Stimulated activated CD8-positive, alpha-beta memory T cell treated with anti-CD3 and anti-CD28 coated beads, Interleukin-7, amount 100 ng/mL, for 24 hours (primary cell): ENCODE data around the gene PAX2.

Source experiments
- DNase-seq: peaks from one replicate; pipeline ENCODE4 v3.0.0-alpha.2; 2020; ENCODE audit warnings: low read depth

The PAX2 gene

DNA sequence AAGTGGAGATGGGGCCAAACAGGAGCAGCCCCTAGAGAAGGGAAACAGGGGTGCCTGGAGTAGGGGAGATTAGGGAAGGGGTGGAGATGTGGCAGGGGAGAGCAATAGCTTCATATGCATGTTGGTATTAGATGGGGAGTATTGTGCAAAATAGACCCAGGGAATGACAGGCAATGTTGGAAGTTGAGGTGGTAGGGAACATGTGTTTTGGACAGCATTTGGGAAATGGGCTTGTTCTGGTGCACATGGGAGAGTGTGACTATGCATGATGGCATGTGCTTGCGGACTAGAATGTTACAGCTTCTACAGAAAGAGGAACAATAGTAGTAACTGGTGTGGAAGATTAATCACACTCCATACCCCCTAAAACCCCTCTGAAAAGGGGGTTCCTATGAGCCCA lies 10.4 kb downstream of the PAX2 start:
- no peak for DNase-seq

GRCh38 chr10:100759331-100759730 lies 13.9 kb downstream of the PAX2 start:
- no peak for DNase-seq

DNA sequence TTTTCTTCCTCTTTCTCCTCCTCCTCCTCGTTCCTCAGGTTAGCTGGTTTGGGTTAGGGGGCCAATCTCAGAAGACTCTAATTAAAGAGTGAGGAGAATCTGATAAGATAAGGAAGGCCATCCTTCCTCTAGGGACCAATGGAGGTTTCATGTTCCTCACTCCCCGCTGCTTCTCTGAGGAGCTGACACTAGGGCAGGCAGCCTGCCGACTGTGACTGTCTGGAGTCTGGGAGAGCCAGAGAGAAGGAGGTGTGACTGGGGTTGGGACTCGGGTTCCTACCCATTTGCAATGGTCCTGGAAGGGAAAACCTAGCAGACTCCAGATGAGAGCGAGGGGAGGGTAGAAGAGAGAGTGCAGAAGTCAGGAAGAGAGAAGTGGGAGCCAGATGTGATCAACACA lies 15.3 kb downstream of the PAX2 start:
- no peak for DNase-seq

- DNase-seq, result no peak
Observed at GRCh38 chr10:100761191-100761590, 15.8 kb downstream of the PAX2 start.

DNA sequence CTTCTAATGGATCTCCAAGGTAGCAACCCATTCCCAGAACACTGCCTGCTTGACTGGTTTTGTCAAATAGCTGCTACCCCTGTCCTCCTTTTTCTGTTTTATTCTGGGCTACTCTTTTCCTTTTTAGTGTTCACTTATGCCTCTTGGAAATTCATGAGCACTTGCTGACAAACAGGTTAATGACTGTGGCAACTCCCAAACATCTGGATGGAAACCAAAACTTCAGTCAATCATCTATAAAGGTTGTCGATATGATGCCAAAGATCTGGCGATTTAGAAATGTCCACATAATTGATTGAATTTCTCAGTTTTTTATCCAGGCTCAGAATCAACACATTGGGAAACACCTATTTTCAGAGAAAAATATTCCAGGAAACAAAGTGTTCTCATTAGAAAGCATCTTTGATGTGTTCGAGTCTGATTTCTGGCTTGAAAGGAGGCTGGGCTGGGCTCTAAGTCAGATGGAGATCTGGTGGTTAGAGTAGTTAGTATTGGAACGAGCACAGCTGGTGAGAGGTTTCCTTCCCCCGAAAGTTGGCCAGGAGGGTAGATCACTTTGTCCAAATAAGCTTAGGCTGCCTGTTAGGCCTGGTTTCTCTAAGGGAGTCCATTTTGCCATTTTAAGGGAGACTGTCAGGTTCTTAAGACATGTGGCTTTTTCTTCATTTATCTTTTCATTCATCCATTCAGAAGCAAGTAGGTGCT lies 17.8 kb downstream of the PAX2 start:
- DNase-seq, result no peak

GRCh38 chr10:100766693-100767421 lies 21.5 kb downstream of the PAX2 start:
- no peak for DNase-seq

DNA sequence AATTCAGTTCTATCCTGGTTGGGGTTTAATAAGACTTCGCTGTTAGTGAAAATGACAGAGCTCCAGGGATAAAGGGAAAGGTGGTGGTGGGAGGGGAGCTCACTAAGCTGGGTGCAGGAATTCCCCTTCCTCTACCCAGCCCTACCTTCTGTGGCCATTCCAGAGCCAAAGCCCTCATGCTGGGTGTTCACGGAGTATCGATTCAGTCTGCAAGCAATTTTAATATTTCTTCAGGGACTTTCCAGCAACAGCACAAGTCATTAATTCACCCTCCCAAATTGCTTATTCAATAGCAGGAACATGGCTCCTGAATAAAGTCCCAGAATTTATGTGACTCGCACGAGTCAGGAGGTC lies 22.0 kb downstream of the PAX2 start:
- no peak for DNase-seq

- DNase-seq, result no peak
Observed at GRCh38 chr10:100769481-100769880, 24.1 kb downstream of the PAX2 start.

- DNase-seq, result no peak
Observed at GRCh38 chr10:100773646-100774045, 28.3 kb downstream of the PAX2 start.

- DNase-seq, result no peak
Observed at GRCh38 chr10:100774223-100774622, 28.8 kb downstream of the PAX2 start.

DNA sequence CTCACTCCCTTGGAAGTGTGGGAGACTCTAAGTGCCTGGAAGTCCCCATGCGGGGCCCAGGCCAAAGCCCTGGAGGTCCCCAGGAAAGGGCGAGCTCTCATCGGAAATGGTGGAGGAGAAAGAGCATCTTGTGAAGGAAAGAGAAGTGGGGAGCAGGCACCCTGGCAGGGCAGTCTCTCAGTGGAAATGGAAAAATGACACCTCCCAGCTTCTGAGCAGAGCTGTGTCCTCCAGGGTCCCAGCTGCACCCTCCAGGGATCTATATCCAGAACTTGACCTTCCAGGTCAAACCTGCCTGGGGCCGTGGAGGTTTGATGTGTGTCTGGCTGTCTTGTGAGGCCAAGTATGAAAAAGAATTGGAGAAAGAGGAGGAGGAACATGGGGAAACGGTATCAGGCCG lies 29.5 kb downstream of the PAX2 start:
- DNase-seq, result no peak

DNA sequence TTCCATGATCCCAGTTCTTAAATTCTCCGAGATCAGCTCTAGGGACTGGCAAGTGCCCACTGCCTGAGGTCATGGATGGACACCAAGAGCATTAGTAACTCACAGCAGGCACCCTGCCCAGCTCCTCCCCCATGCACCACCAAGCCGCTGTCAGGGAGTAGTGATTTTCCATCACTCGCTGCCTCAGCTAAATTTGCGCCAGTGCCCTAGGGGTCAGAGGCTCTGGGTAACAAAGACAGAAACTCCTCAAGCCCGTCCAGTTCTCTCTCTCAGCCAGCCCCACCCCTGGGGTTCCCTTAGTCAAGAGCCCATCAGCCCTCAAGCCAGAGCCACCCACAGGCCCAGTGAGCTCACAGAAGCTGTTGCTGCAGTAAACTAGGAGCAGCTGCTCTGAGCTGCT lies 30.0 kb downstream of the PAX2 start:
- no peak for DNase-seq

DNA sequence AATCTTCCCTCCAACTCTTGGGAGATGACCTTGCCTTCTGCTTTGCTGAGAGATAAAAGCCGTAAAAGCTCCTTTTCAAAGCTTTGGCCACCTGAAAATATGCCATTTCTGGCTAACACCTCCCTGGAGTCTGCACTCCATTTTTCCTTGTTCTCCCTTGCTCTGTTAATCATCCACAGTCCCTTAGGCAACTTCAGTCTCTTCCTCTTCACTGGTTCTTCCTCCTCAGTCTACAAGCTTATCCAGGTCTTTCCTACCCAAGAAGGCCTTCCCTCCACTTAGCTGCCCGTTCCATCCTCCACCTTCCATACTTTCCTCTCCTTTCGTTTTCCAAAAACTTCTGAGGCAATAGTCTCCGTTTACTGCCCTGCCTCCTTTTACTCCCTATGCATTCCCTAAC lies 30.5 kb downstream of the PAX2 start:
- DNase-seq, result no peak

GRCh38 chr10:100776671-100777070 lies 31.3 kb downstream of the PAX2 start:
- DNase-seq, result no peak

GRCh38 chr10:100779329-100779728 lies 33.9 kb downstream of the PAX2 start:
- no peak for DNase-seq

- DNase-seq, result no peak
Observed at GRCh38 chr10:100780324-100780723, 34.9 kb downstream of the PAX2 start.

DNA sequence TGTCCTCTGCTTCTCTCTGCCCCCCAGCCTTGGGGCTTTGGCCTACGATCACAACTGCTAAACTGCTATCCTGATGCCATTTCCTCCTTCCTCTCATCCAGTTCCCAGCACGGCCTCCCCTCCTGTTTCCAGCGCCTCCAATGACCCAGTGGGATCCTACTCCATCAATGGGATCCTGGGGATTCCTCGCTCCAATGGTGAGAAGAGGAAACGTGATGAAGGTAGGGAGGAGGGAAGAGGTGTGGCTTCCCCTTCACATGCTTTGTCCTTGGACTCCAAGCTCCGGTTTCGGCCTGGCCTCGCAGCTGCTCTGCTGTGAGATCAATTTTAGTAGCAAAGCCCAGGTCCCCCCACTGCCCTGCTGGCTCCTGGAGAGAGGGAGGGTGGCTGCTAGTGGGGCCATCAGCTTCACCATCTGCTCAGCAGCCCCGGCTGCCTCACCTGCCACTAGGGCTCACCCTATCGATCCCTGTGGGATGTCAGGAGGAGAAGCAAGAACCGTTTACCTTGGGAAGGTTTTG lies 35.8 kb downstream of the PAX2 start:
- no peak for DNase-seq

DNA sequence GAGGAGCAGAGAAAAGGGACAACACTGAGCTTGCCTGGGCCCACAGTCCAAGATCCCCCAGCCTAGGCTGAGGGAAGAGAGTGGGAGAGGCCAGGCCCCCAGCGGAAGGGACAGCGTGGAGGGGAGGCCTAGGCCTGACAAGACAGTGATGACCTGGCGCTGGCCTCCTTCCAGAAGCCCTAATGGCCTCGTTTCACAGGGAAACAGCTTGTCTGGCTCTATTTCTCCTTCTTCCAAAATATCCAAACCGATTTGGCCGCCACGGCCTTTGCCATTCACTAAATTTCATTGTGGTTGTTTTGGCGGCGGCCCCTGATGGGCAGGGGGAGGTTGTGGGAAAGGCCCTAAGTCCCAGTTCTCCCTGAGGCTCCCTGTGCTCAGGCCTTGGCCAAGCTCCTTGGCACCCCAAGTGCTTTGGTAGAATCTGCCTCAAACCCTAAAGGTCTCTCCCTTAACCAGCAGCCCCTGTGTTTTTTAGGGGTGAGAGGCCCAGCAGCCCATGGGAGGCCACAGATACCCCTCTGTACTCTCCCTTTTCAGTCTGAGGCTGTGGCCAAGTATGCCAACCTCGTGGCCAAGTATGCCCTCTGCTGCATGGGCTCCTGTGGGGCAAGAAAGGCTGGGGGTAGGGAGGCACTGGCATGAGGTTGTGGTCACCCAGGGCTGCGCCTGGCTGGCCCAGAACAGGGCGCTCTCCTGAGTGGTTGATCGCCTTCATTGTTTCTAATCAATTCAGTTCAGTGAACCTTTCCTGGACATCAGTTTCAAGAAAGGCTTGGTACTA lies 37.3 kb downstream of the PAX2 start:
- DNase-seq, result no peak

DNA sequence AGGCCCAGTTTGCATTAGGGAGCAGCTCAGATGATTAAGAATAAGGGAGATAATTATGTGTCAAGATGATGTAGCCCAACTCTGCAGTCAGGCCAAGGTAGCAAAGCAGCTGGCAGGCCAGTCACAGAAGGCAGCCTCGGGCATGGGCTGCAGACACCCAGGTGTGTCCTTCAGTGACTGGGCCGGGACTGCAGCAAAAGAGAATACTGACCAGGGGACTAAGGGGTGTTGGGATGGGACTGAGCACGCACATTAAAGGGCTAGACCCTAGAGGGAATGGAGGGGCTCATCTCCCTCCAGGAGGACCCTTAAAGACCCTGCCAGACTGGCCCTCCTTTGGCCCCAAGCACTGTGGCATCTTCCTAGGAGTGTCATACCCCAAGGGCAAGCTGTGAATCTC lies 38.7 kb downstream of the PAX2 start:
- DNase-seq, result no peak

- DNase-seq, result no peak
Observed at GRCh38 chr10:100786591-100786990, 41.2 kb downstream of the PAX2 start.

DNA sequence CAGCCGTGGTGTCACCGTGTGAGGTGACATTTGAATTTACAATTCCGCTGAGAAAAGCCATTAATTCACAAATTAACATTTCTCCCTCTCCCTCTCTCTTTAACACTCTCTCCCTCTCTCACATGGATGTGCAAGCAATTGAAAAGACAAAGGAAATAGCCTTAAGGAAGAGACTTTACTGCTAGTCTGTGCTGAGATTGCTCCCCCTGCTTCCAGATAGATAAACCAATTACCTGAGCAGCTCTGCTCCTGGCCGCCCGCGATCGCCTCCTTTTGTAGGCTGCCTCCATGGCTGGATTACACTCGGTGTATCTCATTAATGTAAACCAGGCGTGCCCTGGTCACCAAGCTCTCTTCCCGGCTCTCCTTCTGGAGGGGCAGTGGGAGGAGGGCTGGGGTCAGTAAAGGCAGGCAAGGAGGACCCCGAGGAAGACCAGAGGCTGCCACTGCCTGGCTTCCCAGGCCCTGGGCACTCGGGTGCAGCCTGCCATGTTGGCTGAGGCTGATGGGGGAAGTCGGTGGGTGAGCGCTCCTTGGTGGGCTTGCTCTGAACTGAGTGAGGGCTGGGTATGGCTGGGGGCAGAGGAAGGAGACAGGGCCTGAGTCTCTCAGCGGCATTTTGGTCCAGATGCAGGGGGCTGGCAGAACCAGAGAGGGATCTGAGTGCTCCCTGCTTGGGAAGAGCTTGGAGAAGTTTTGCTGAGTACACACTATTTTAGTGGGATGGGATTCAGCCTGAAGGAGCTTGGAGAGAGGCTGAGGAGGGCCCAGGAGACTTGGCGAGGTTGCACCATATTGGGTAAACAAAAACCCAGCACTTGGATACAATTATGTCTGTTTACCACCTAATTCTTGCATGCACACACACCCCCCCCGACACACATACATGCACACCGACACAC lies 42.9 kb downstream of the PAX2 start:
- DNase-seq, result no peak

DNA sequence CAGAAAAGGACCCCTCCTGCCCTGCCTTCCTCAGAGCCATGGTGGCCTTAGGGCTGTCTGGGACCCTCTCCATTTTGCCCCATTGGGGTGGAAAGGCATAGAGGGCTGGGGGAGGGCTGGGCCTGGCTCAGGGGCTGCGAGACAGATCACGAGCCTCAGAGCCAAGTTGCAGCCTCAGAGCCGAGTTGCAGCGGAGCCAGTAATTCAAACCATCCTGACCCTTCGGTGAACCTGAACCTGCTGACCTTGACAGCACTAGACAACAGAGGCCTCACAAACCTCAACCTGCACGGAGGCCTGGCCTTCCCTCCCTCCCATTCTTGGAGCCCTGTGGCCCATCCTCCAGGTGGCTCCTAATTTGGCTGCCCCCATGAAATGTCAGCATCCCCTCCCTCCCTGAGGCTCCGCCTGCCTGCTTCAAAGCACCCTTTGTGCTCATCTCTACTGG lies 45.4 kb downstream of the PAX2 start:
- DNase-seq, result no peak
